Activated T-cell treated with anti-CD3 and anti-CD28 coated beads for 48 hours (primary cell): Measurements from ENCODE around the gene NUP50.
A peak's percentile ranks its signal among the peaks of the same experiment; 100 is the strongest.
"Not testable (repeated sequence)": the region's sequence is repeated elsewhere in the genome, so short reads cannot be mapped to it uniquely, and the experiment has no call there.

ENCODE experiments used
- DNase-seq: peaks from one replicate; pipeline ENCODE4 v3.0.0-alpha.2; 2020; ENCODE audit warnings: low read depth

The NUP50 gene

GRCh38 chr22:45159652-45160462 is 3.9 kb upstream of the NUP50 start:
- DNase-seq: no peak

- no peak for DNase-seq
These were observed 1.2 kb upstream of the NUP50 start for GRCh38 chr22:45162531-45162930.

- no peak for DNase-seq
These were observed 650 bp upstream of the NUP50 start for GRCh38 chr22:45163099-45163450.

- peak; percentile 24 for DNase-seq
These were observed 754 bp downstream of the NUP50 start for GRCh38 chr22:45164270-45165088.

DNA sequence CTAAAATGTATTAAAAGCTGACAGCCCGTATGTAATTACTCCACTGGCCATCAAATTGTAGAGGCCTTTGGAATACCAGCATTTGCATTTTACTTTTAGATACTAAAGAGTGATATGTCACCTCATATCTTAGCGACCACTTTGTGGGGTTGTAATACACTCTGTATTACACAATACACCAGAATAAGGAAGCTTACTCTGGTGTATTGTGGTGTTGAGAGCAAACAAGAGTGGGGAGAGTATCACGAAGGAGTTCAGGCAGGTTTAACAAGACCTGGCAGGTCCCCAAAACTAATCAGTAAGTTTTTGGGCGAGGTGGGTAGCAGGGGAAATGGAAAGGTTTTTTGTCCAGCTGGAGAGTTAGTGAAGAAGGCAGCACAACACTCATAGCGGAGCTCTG is 3.2 kb downstream of the NUP50 start:
- DNase-seq: no peak

- DNase-seq: peak; percentile 22
These were observed 6.1 kb downstream of the NUP50 start for GRCh38 chr22:45169591-45170466.

- no peak for DNase-seq
These were observed 8.1 kb downstream of the NUP50 start for GRCh38 chr22:45171830-45172229.

- no peak for DNase-seq
These were observed 9.3 kb downstream of the NUP50 start for GRCh38 chr22:45172881-45173585.

GRCh38 chr22:45179276-45180049 is 15.7 kb downstream of the NUP50 start:
- no peak for DNase-seq

- DNase-seq: no peak
These were observed 16.5 kb downstream of the NUP50 start for GRCh38 chr22:45180146-45180679.

DNA sequence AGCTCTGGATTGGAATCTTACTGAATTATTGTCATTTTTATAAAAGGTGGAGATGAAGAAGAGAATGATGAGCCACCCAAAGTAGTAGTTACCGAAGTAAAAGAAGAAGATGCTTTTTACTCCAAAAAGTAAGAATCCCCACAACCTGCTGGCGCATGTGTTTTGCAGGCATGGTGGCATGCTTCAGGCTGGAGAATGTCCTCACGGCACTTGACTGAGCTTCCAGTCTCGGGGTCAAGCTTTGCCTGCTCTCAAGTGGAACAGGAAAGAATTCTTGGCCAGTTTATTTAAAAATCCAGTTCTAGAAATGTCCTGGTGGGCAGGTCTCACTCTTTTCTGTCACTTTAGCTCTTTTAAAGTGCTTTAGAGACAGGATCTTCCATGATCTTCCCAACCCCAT is 17.5 kb downstream of the NUP50 start:
- DNase-seq: no peak

DNA sequence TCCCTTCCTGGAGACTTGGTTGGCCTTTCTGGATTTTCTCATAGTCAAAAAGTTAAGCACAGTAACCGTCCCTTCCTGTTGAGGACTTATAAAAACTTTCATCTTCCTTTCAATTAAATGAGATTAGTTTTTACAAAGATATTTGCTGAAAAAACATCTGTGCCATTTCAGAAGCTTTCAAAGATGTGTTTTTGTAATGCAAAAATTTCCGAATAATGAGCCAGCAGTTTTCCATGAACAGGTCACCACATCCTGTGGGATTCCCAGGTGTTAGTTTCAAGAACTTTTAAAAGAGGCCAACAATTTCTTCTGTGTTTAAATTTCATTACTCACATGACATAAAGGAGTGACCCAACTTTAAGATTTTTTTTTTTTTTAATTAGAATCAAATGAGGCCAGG is 18.0 kb downstream of the NUP50 start:
- no peak for DNase-seq

GRCh38 chr22:45183974-45184373 is 20.2 kb downstream of the NUP50 start:
- DNase-seq: no peak

GRCh38 chr22:45185718-45186514 is 22.2 kb downstream of the NUP50 start:
- DNase-seq: no peak

DNA sequence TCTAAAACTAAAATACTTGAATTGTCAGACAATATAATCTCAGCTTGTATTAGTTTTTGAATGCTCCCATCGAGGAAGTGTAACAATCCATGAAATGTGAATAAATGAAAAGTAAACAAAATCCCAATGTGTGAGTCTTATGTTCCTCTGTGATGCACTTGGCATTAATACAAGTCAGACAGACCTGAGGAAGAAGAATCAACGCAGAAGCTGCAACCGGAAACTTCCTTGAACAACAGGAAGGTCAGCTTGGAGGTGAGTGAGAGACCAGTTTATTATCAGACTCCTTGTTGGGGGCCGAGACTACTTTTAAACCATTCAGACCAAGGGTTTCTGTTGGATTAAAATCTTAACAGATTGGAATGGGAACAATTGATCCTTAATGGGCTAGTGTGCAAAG is 24.2 kb downstream of the NUP50 start:
- no peak for DNase-seq

GRCh38 chr22:45188779-45189178 is 25.1 kb downstream of the NUP50 start:
- DNase-seq: no peak

- no peak for DNase-seq
These were observed 26.6 kb downstream of the NUP50 start for GRCh38 chr22:45190202-45190872.

- not testable (repeated sequence) for DNase-seq
These were observed 28.0 kb downstream of the NUP50 start for GRCh38 chr22:45191746-45192145.

- no peak for DNase-seq
These were observed 29.0 kb downstream of the NUP50 start for GRCh38 chr22:45192701-45193187.
